A549 (cell line): ENCODE results near the gene GSE1. TPM values are rescaled to one million over a fixed set of nuclear protein-coding genes. Genes with fewer than 3 reads are reported as not detected.

Experiments used
- ATAC-seq, 2 experiments: fragments of 200-7000 bp in 1 of 2; fragments of >200 bp in 1 of 2; cut with Nextera tagmentation in 1 of 2; cut with Tn5 transposase in 1 of 2; 3 replicates each; pipeline versions ENCODE4 v1.8.0 to v1.9.1; 2018 to 2020; ENCODE audit warnings: mild to moderate bottlenecking in 1 of 2, moderate library complexity in 1 of 2
- CTCF ChIA-PET: fragments of 300-600 bp; sonication (Branson Sonifier 250); formaldehyde crosslinking; extraction: SDS; loops from one replicate; lab custom pipeline; 2021; ENCODE audit warnings: antibody characterized with exemption, inconsistent platforms; lab: Yijun Ruan, JAX
- POLR2A ChIA-PET: fragments of 350-600 bp; formaldehyde crosslinking; extraction: SDS; loops from one replicate; lab custom pipeline; 2021; ENCODE audit warnings: antibody characterized with exemption, inconsistent platforms; lab: Yijun Ruan, JAX
- DNase-seq, 2 experiments: peaks; one replicate each; pipeline versions ENCODE4 v3.0.0 to v3.0.0-alpha.2; 2011 to 2016; ENCODE audit warnings: low read depth in 1 of 2, low spot score in 1 of 2
- FAIRE-seq: peaks from 2 replicates; lab custom pipeline; 2011; peaks lifted over from hg19 to GRCh38; lab: Jason Lieb, UNC
- H3K27ac ChIP-seq, 2 experiments: fragments of >200 bp; sonication (Bioruptor Twin); formaldehyde crosslinking; 3 replicates each; pipeline ENCODE4 v1.5.1; 2016 to 2017
- H3K4me1 ChIP-seq: fragments of >200 bp; sonication (Bioruptor Twin); formaldehyde crosslinking; 3 replicates; pipeline ENCODE4 v1.6.1; 2016
- H3K4me2 ChIP-seq: fragments of >200 bp; sonication (Bioruptor Twin); formaldehyde crosslinking; 3 replicates; pipeline ENCODE4 v1.6.1; 2016
- H3K4me3 ChIP-seq: fragments of >200 bp; sonication (Bioruptor Twin); formaldehyde crosslinking; 3 replicates; pipeline ENCODE4 v1.5.1; 2016
- H3K9me3 ChIP-seq: fragments of >200 bp; sonication (Bioruptor Twin); formaldehyde crosslinking; 3 replicates; pipeline ENCODE4 v1.6.1; 2016
- BCL3 ChIP-seq: fragments of >200 bp; sonication (Bioruptor Twin); formaldehyde crosslinking; IDR thresholded peaks from 3 replicates; pipeline ENCODE4 v1.6.1; 2016
- BHLHE40 ChIP-seq: IDR thresholded peaks from 2 replicates; pipeline ENCODE4 v1.6.1; 2012; ENCODE audit warnings: low read depth, low read length, inconsistent platforms
- CBX2 ChIP-seq: fragments of 200-600 bp; sonication (generic); IDR thresholded peaks from 2 replicates; pipeline ENCODE4 v1.6.1; 2016; ENCODE audit warnings: low read depth, mild to moderate bottlenecking, borderline replicate concordance
- CHD4 ChIP-seq: fragments of 200-600 bp; sonication (generic); IDR thresholded peaks from 2 replicates; pipeline ENCODE4 v1.6.1; 2016; ENCODE audit warnings: antibody characterized with exemption, mild to moderate bottlenecking, borderline replicate concordance
- EP300 ChIP-seq, 2 experiments: fragments of >200 bp; sonication (Bioruptor Twin); formaldehyde crosslinking; IDR thresholded peaks; 2 replicates in 1 of 2; 3 replicates in 1 of 2; pipeline ENCODE4 v1.6.1; 2016 to 2017
- FOSB ChIP-seq: fragments of 250-450 bp; sonication (Bioruptor Pico); IDR thresholded peaks from 2 replicates; pipeline ENCODE4 v1.5.0; 2020; ENCODE audit warnings: mild to moderate bottlenecking, moderate library complexity
- HDAC2 ChIP-seq: fragments of 200-600 bp; sonication (generic); IDR thresholded peaks from 2 replicates; pipeline ENCODE4 v1.6.1; 2016
- HEYL ChIP-seq: fragments of 250-450 bp; sonication (Bioruptor Pico); IDR thresholded peaks from 2 replicates; pipeline ENCODE4 v1.8.0; 2021; ENCODE audit warnings: mild to moderate bottlenecking, moderate library complexity
- HOXA7 ChIP-seq: fragments of 250-450 bp; sonication (Bioruptor Pico); IDR thresholded peaks from 2 replicates; pipeline ENCODE4 v1.5.0; 2020; ENCODE audit warnings: mild to moderate bottlenecking, moderate library complexity
- HOXB13 ChIP-seq: fragments of 250-450 bp; sonication (Bioruptor Pico); IDR thresholded peaks from 2 replicates; pipeline ENCODE4 v1.5.0; 2020; ENCODE audit warnings: low read depth, mild to moderate bottlenecking, moderate library complexity
- HOXB5 ChIP-seq: fragments of 250-450 bp; sonication (Bioruptor Pico); IDR thresholded peaks from 2 replicates; pipeline ENCODE4 v1.5.0; 2020; ENCODE audit warnings: mild to moderate bottlenecking, moderate library complexity
- JUN ChIP-seq, 2 experiments: fragments of >200 bp; sonication (Bioruptor Twin); formaldehyde crosslinking; IDR thresholded peaks; 2 replicates in 1 of 2; 3 replicates in 1 of 2; pipeline ENCODE4 v1.6.1; 2016 to 2017
- KDM1A ChIP-seq: fragments of 200-600 bp; sonication (generic); IDR thresholded peaks from 2 replicates; pipeline ENCODE4 v1.6.1; 2016; ENCODE audit warnings: low read depth, mild to moderate bottlenecking
- KDM5A ChIP-seq: fragments of 200-600 bp; sonication (generic); IDR thresholded peaks from 2 replicates; pipeline ENCODE4 v1.6.1; 2016; ENCODE audit warnings: antibody characterized with exemption, mild to moderate bottlenecking
- MAZ ChIP-seq: fragments of 150-350 bp; IDR thresholded peaks from 2 replicates; pipeline ENCODE4 v1.6.1; 2014; ENCODE audit warnings: antibody characterized with exemption, low read depth, low read length, borderline replicate concordance
- NFE2L2 ChIP-seq: fragments of 150-350 bp; conservative IDR thresholded peaks from 2 replicates; pipeline ENCODE4 v1.6.1; 2014; ENCODE audit warnings: low read length
- NPAS2 ChIP-seq: fragments of 250-450 bp; sonication (Bioruptor Pico); IDR thresholded peaks from 2 replicates; pipeline ENCODE4 v1.8.0; 2022; ENCODE audit warnings: mild to moderate bottlenecking, moderate library complexity, borderline replicate concordance
- NR3C1 ChIP-seq: fragments of >200 bp; sonication (Bioruptor Twin); formaldehyde crosslinking; IDR thresholded peaks from 3 replicates; pipeline ENCODE4 v1.6.1; 2017
- PHF8 ChIP-seq: fragments of 200-600 bp; sonication (generic); IDR thresholded peaks from 2 replicates; pipeline ENCODE4 v1.6.1; 2016; ENCODE audit warnings: low read depth, mild to moderate bottlenecking, antibody characterized with exemption, moderate library complexity, borderline replicate concordance
- POLR2AphosphoS2 ChIP-seq: conservative IDR thresholded peaks from 2 replicates; pipeline ENCODE4 v1.6.1; 2012; ENCODE audit warnings: low read length, improper control_type of control experiment, inconsistent platforms
- RAD21 ChIP-seq, 2 experiments: fragments of >200 bp in 1 of 2; sonication (Bioruptor Twin) in 1 of 2; formaldehyde crosslinking in 1 of 2; IDR thresholded peaks in 1 of 2; conservative IDR thresholded peaks in 1 of 2; 2 replicates in 1 of 2; 3 replicates in 1 of 2; pipeline ENCODE4 v1.6.1; 2012 to 2018; ENCODE audit warnings: inconsistent platforms in 1 of 2
- RARB ChIP-seq: fragments of 250-450 bp; sonication (Bioruptor Pico); IDR thresholded peaks from 2 replicates; pipeline ENCODE4 v1.8.0; 2021; ENCODE audit warnings: mild to moderate bottlenecking, moderate library complexity
- REST ChIP-seq: fragments of 200-600 bp; sonication (generic); IDR thresholded peaks from 2 replicates; pipeline ENCODE4 v1.6.1; 2016; ENCODE audit warnings: antibody characterized with exemption, mild to moderate bottlenecking, moderate library complexity
- TP53 ChIP-seq: fragments of 250-450 bp; sonication (Bioruptor Pico); IDR thresholded peaks from 2 replicates; pipeline ENCODE4 v1.5.0; 2021; ENCODE audit warnings: mild to moderate bottlenecking, moderate library complexity
- ZNF302 ChIP-seq: fragments of 250-450 bp; sonication (Bioruptor Pico); IDR thresholded peaks from 2 replicates; pipeline ENCODE4 v1.9.0; 2021; ENCODE audit warnings: inconsistent platforms, mild to moderate bottlenecking, moderate library complexity
- ZSCAN20 ChIP-seq: fragments of 250-450 bp; sonication (Bioruptor Pico); IDR thresholded peaks from 2 replicates; pipeline ENCODE4 v1.8.0; 2022; ENCODE audit warnings: mild to moderate bottlenecking, moderate library complexity
- WGBS: methylation state at CpG from one replicate; pipeline ENCODE4 v1.1.6; 2017; ENCODE audit errors: missing lambda C conversion rate; 5-methylcytosine and 5-hydroxymethylcytosine counted together
- polyA plus RNA-seq, 4 experiments: library from polyadenylated mRNA; depleted of rRNA in 3 of 4; stranded (reverse); fragments of >200 nt; fragmentation: RNase III in 1 of 4; extraction: RNeasy Plus Mini Kit Qiagen cat#74134 plus additional on column Dnase treatment in 1 of 4; gene quantifications; 2 replicates in 3 of 4; 3 replicates in 1 of 4; pipeline ENCODE4 v1.2.3, GENCODE V29; 2011 to 2017

The GSE1 gene
- polyA plus RNA-seq, 2 of the 4 experiments (the other 2 are of a cell fraction) = 20.7 to 24.3 TPM

- H3K4me2 ChIP-seq = no peak overlapping the region
- CTCF ChIA-PET = interaction anchor here (0.8 to 2.3 kb wide), 5 partner anchors 9 to 36 kb away, joined by 3 to 6 read pairs (median 5); no protein-coding TSS in a partner anchor
- peaks cover under 1% of the 10 kb centered on the region; the same call in 1 of the 3 replicates for H3K4me1 ChIP-seq
- FAIRE-seq (no peak), DNase-seq (no peak), ATAC-seq (no peak)
- no peaks in the 10 kb centered on the region for H3K9me3 ChIP-seq
- 92% methylated on average over 9 of the region's 9 CpGs for WGBS
- no peak overlapping the region for H3K4me3 ChIP-seq
- POLR2A ChIA-PET = no interaction called here
- no peak overlapping the region for H3K27ac ChIP-seq
- TF ChIP-seq HOXB5 (no peak), FOSB (CRISPR knock-in tag) (no peak), JUN (IDR thresholded peaks at IDR 0.05) (no peak), POLR2AphosphoS2 (no peak), RAD21 (conservative IDR thresholded peaks at IDR 0.05 in 1 of 2, IDR thresholded peaks at IDR 0.05 in 1 of 2) (no peak), EP300 (IDR thresholded peaks at IDR 0.05) (no peak), BCL3 (no peak), NPAS2 (CRISPR knock-in tag) (no peak), HDAC2 (no peak), CBX2 (no peak), HOXA7 (no peak), NFE2L2 (no peak), REST (no peak), ZNF302 (no peak), BHLHE40 (no peak), CHD4 (no peak), KDM5A (no peak), NR3C1 (no peak), PHF8 (no peak), MAZ (no peak)
Observed at GRCh38 chr16:85682516-85682915, 69.4 kb downstream of the GSE1 start.

GRCh38 chr16:85683363-85683762 is 70.2 kb downstream of the GSE1 start:
- Histone ChIP-seq H3K27ac (no peak overlapping the region), H3K4me2 (no peak overlapping the region), H3K9me3 (no peaks in the 10 kb centered on the region), H3K4me1 (peaks cover 9% of the 10 kb centered on the region; the same call in 1 of the 3 replicates), H3K4me3 (no peak overlapping the region)
- ChIA-PET CTCF (interaction anchor here (0.8 to 2.3 kb wide), 4 partner anchors 9 to 36 kb away, joined by 3 to 6 read pairs (median 4); no protein-coding TSS in a partner anchor), POLR2A (no interaction called here)
- TF ChIP-seq HOXB5 (no peak), RAD21 (conservative IDR thresholded peaks at IDR 0.05 in 1 of 2, IDR thresholded peaks at IDR 0.05 in 1 of 2) (no peak), HEYL (CRISPR knock-in tag) (no peak), NR3C1 (no peak), KDM1A (no peak), ZSCAN20 (no peak), RARB (no peak), MAZ (no peak), HOXB13 (CRISPR knock-in tag) (no peak), REST (no peak), TP53 (CRISPR knock-in tag) (no peak)
- DNase-seq (no peak), FAIRE-seq (no peak), ATAC-seq (no peak)
